ENCODE measurements around the gene ENTR1.

The ENTR1 gene

DNA sequence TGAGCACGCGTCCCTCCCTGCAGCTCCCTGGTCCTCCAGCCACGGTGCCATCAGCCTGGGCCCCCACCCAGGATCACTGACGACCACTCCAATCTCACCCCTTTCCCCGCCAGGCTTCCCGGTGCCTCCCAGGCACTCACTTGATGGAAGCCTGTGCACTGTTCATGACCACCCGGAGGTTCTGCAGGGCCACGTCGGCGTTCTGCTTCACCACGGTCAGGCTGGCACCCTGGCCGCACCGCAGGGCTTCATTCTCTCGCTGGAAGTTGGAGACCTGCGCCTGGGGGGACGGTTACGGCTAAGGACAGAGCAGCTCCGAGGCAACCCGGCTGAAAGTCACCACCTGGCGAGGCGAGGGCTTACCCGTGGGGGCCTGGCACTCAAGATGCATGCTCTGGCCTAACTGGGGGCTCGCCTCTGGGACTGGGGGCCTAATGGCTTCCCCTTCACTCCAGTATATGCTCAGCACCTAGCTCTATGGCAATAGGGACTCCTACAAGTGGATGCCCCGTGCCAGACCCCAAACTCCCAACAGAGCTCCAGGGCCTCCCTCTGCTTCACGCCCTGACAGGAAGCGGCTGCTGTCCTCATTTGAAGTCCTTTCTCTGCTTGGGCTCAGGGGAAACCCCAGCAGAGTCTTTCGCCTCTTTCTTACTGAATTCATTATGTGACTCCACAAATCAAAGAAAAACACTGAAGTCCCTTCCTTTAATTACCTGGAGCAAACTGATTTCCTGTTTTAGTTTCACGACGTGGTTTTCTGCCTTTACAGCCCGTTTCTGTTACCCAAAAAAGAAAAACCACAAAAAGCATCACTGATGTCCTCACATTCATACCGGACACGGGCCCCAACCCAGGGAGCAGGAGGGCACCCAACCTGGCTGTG is 6.3 kb downstream of the ENTR1 start:
- H3K4me1 ChIP-seq (ENCODE audit: control insufficient read depth, insufficient read depth, low read length), result no peaks in the 10 kb centered on the region
- CTCF ChIA-PET, result interaction anchor here (0.6 kb wide), 2 partner anchors 41 to 92 kb away, joined by 3 read pairs; partner anchors contain the start of gene DNLZ
- no peaks in the 10 kb centered on the region for H3K9me3 ChIP-seq (ENCODE audit: control insufficient read depth, insufficient read depth, low read depth, low read length)
- no peak overlapping the region for H3K4me3 ChIP-seq (ENCODE audit: low read depth, low read length)
- POLR2A ChIA-PET, result no interaction called here
- peaks cover 10 to 68% of the 10 kb centered on the region in 2 experiments; a peak in 2 of 3 replicates for H3K36me3 ChIP-seq (ENCODE audit: control insufficient read depth in 2 of 2, insufficient read depth in 1 of 2, low read length in 2 of 2)
- H3K27ac ChIP-seq (ENCODE audit: extremely low read depth, low read depth, low read length), result no peak overlapping the region
- TF ChIP-seq ZNF133 (tag by site-specific recombination; IDR thresholded peaks at IDR 0.05) (no peak), SP2 (tag by site-specific recombination; IDR thresholded peaks at IDR 0.05) (no peak), REST (tag by site-specific recombination; IDR thresholded peaks at IDR 0.05) (no peak), ZNF791 (tag by site-specific recombination; IDR thresholded peaks at IDR 0.05) (no peak), ZNF600 (tag by site-specific recombination; IDR thresholded peaks at IDR 0.05) (peak; percentile 58), ZNF169 (tag by site-specific recombination; IDR thresholded peaks at IDR 0.05) (no peak), ZNF239 (tag by site-specific recombination; IDR thresholded peaks at IDR 0.05) (no peak), ZNF654 (tag by site-specific recombination; IDR thresholded peaks at IDR 0.05; ENCODE audit: low read depth) (no peak)

DNA sequence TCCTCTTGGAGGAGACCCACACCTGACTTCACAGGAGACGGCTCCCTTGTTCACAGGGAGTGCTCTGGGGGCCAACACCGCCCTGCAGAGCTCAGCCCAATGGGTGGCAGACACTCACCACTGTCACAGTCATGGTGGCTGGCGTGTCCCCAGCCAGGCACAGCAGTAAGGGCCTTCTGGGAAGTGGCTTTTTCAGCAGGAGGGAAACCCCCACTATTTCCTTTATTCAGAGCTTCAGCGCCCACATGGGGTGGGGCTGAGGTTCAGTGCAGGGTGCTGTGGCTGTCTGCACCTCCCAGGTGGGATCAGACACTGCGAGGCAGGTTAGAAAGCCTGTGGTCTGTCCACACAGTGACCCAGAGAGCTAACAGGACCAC is 6.9 kb downstream of the ENTR1 start:
- no peaks in the 10 kb centered on the region for H3K4me1 ChIP-seq (ENCODE audit: control insufficient read depth, insufficient read depth, low read length)
- TF ChIP-seq GLIS1 (tag by site-specific recombination; IDR thresholded peaks at IDR 0.05), result 0 out of 2 replicates have a peak, but pooled peaks have one; percentile 38
- peak; percentile 96 for TF ChIP-seq ZIC2 (tag by site-specific recombination; IDR thresholded peaks at IDR 0.05)
- no peak for TF ChIP-seq ZNF510 (tag by site-specific recombination; IDR thresholded peaks at IDR 0.05; ENCODE audit: insufficient replicate concordance)
- H3K36me3 ChIP-seq (ENCODE audit: control insufficient read depth in 2 of 2, insufficient read depth in 1 of 2, low read length in 2 of 2), result peaks cover 10 to 69% of the 10 kb centered on the region in 2 experiments; a peak in 2 of 3 replicates
- CTCF ChIA-PET, result interaction anchor here (0.6 kb wide), 1 partner anchor 40 kb away, joined by 3 read pairs; the partner anchor contains the start of gene DNLZ
- H3K4me3 ChIP-seq (ENCODE audit: low read depth, low read length), result no peak overlapping the region
- POLR2A ChIA-PET, result no interaction called here
- no peaks in the 10 kb centered on the region for H3K9me3 ChIP-seq (ENCODE audit: control insufficient read depth, insufficient read depth, low read depth, low read length)
- no peak overlapping the region for H3K27ac ChIP-seq (ENCODE audit: extremely low read depth, low read depth, low read length)

- POLR2A ChIA-PET, result interaction anchor here (1.2 to 2.6 kb wide), 5 partner anchors 12 to 39 kb away, joined by 4 to 15 read pairs (median 8); no protein-coding TSS in a partner anchor
- H3K27ac ChIP-seq (ENCODE audit: extremely low read depth, low read depth, low read length), result no peak overlapping the region
- no peaks in the 10 kb centered on the region for H3K4me1 ChIP-seq (ENCODE audit: control insufficient read depth, insufficient read depth, low read length)
- CTCF ChIA-PET, result interaction anchor here (0.7 to 2.6 kb wide), 11 partner anchors 7 to 778 kb away, joined by 3 to 28 read pairs (median 7); partner anchors contain the start of genes DNLZ, ENTR1 and PMPCA
- H3K9me3 ChIP-seq (ENCODE audit: control insufficient read depth, insufficient read depth, low read depth, low read length), result no peaks in the 10 kb centered on the region
- peaks cover 13 to 70% of the 10 kb centered on the region in 2 experiments for H3K36me3 ChIP-seq (ENCODE audit: control insufficient read depth in 2 of 2, insufficient read depth in 1 of 2, low read length in 2 of 2)
- no peak overlapping the region for H3K4me3 ChIP-seq (ENCODE audit: low read depth, low read length)
- TF ChIP-seq ZNF350 (tag by site-specific recombination; IDR thresholded peaks at IDR 0.05) (no peak), ZNF621 (tag by site-specific recombination; IDR thresholded peaks at IDR 0.05) (no peak), ZNF513 (tag by site-specific recombination; IDR thresholded peaks at IDR 0.05) (no peak), ZNF174 (tag by site-specific recombination; IDR thresholded peaks at IDR 0.05) (no peak), RBAK (tag by site-specific recombination; IDR thresholded peaks at IDR 0.05) (no peak), ZNF274 (IDR thresholded peaks at IDR 0.05; ENCODE audit: low read length) (no peak), ZNF274 (tag by site-specific recombination; IDR thresholded peaks at IDR 0.05; ENCODE audit: borderline replicate concordance) (no peak), TCF7L2 (IDR thresholded peaks at IDR 0.05; ENCODE audit: borderline replicate concordance, low read depth, low read length) (no peak), ZNF2 (tag by site-specific recombination; IDR thresholded peaks at IDR 0.05) (no peak), ZNF791 (tag by site-specific recombination; IDR thresholded peaks at IDR 0.05) (no peak), ZBTB1 (tag by site-specific recombination; IDR thresholded peaks at IDR 0.05) (no peak), KLF8 (tag by site-specific recombination; IDR thresholded peaks at IDR 0.05) (no peak), ZNF530 (tag by site-specific recombination; IDR thresholded peaks at IDR 0.05; ENCODE audit: low read depth) (no peak), KLF16 (tag by site-specific recombination; IDR thresholded peaks at IDR 0.05) (no peak), ZNF24 (tag by site-specific recombination; IDR thresholded peaks at IDR 0.05) (no peak)
- TF ChIP-seq, protein P1, sequence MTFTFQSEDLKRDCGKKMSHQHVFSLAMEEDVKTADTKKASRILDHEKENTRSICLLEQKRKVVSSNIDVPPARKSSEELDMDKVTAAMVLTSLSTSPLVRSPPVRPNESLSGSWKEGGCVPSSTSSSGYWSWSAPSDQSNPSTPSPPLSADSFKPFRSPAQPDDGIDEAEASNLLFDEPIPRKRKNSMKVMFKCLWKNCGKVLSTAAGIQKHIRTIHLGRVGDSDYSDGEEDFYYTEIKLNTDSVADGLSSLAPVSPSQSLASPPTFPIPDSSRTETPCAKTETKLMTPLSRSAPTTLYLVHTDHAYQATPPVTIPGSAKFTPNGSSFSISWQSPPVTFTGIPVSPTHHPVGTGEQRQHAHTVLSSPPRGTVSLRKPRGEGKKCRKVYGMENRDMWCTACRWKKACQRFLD (tag by site-specific recombination; IDR thresholded peaks at IDR 0.05), result no peak
Observed at GRCh38 chr9:136402067-136402466, 8.3 kb downstream of the ENTR1 start.

All from HEK293 (cell line).